22Rv1 (cell line): ENCODE data around the gene SSH2.

Source experiments
- ZFX ChIP-seq: fragments of 450-650 bp; IDR thresholded peaks from 2 replicates; pipeline ENCODE4 v1.6.1; 2017; ENCODE audit warnings: antibody characterized with exemption, borderline replicate concordance
- TF ChIP-seq, protein P1 (sequence below): fragments of 450-650 bp; IDR thresholded peaks from 2 replicates; pipeline ENCODE4 v1.5.1; 2017; ENCODE audit warnings: mild to moderate bottlenecking

DNA sequence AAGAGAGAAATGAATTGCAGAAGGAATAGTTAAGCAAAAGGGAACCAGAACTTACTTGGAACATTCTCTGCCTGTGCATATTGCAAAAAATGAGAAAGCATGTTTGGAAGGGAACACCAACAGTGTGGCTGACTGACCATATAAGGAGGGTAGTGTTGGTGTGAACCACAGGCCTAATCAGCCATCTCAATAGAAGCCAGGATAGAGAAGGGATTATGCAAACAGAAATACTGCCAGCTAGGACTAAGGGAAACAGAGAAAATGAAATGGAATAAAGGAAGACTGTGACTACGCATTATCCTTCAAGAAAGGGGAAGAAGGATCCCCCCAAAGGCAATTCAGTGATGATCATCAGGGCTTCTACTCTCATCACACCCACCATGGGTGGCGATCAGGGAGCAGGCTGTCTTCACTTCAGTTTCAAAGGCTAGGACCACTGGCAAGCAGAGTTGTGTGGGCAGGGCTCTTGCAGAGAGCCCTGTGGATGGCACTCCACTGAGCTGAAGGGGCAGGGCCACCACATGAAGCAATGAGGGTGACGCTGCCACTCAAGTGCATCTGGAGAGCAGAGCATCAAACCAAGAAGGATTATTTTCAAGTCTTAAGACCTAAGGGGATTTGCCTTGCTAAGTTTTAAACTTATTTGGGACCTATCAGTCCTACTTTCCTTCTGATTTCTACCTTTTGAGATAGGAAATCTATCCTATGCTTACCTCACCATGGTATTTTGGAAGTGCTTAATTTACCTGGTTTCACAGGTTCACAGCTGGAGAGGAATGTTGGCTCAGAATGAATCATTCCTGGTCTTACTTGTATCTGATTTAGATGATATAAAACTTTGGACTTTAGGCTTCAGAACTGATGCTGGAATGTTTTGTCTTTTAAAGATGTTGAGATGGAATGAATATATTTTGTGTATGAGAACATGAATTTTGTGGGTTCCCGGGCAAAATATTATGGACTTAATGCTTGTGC, 140.5 kb downstream of the SSH2 start:
- TF ChIP-seq, protein P1, sequence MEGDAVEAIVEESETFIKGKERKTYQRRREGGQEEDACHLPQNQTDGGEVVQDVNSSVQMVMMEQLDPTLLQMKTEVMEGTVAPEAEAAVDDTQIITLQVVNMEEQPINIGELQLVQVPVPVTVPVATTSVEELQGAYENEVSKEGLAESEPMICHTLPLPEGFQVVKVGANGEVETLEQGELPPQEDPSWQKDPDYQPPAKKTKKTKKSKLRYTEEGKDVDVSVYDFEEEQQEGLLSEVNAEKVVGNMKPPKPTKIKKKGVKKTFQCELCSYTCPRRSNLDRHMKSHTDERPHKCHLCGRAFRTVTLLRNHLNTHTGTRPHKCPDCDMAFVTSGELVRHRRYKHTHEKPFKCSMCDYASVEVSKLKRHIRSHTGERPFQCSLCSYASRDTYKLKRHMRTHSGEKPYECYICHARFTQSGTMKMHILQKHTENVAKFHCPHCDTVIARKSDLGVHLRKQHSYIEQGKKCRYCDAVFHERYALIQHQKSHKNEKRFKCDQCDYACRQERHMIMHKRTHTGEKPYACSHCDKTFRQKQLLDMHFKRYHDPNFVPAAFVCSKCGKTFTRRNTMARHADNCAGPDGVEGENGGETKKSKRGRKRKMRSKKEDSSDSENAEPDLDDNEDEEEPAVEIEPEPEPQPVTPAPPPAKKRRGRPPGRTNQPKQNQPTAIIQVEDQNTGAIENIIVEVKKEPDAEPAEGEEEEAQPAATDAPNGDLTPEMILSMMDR = no peak
- no peak for TF ChIP-seq ZFX
